Peyer's patch (tissue), 4 donors: ENCODE data around the gene SNTG2. TPM values are rescaled to one million over a fixed set of nuclear protein-coding genes. Genes with fewer than 3 reads are reported as not detected.

Experiments
- DNase-seq, 3 donors: peaks; one replicate each; pipeline ENCODE4 v3.0.0-alpha.2; 2017 to 2019
- H3K27ac ChIP-seq, 4 donors: fragments of 200-600 bp; sonication (generic); one replicate each; pipeline ENCODE4 v1.5.1; 2016 to 2019
- H3K27me3 ChIP-seq, 2 donors: fragments of 200-600 bp; sonication (generic); one replicate each; pipeline ENCODE4 v1.5.1; 2019
- H3K36me3 ChIP-seq, 3 donors: fragments of 200-600 bp; sonication (generic); one replicate each; pipeline ENCODE4 v1.5.1; 2016 to 2019
- H3K4me1 ChIP-seq, 4 donors: fragments of 200-600 bp; sonication (generic); one replicate each; pipeline ENCODE4 v1.5.1; 2016 to 2019
- H3K4me3 ChIP-seq, 4 donors: fragments of 200-600 bp; sonication (generic); 1 replicate in 3 of 4; 2 replicates in 1 of 4; pipeline ENCODE4 v1.5.1; 2016 to 2019; ENCODE audit warnings: mild to moderate bottlenecking in 1 of 4
- H3K9me3 ChIP-seq, 4 donors: fragments of 200-600 bp; sonication (generic); one replicate each; pipeline ENCODE4 v1.5.1; 2016 to 2019; ENCODE audit warnings: mild to moderate bottlenecking in 1 of 4
- CTCF ChIP-seq, 6 experiments: fragments of 450-650 bp in 4 of 6; fragments of 200-600 bp in 2 of 6; sonication (generic) in 1 of 6; IDR thresholded peaks; one replicate each; pipeline ENCODE4 v1.5.1; 2017 to 2019; ENCODE audit warnings: antibody characterized with exemption in 6 of 6, mild to moderate bottlenecking in 3 of 6, moderate library complexity in 1 of 6
- POLR2A ChIP-seq, 2 donors: fragments of 450-650 bp; IDR thresholded peaks; one replicate each; pipeline ENCODE4 v1.5.1; 2017; ENCODE audit warnings: antibody characterized with exemption in 2 of 2, mild to moderate bottlenecking in 2 of 2, moderate library complexity in 2 of 2
- total RNA-seq, 4 donors: library from RNA; depleted of rRNA; stranded (reverse); fragments of >200 nt; gene quantifications; one replicate each; pipeline ENCODE4 v1.1.0, GENCODE V29; 2016

Gene SNTG2
- total RNA-seq, 4 donors from 2014 or later, result 1.8 to 65.2 (median 3.9) TPM

- Histone ChIP-seq H3K27ac (no peak overlapping the region), H3K36me3 (no peaks in the 10 kb centered on the region), H3K9me3 (peaks cover 0 to 2% (median 0%) of the 10 kb centered on the region in 4 donors), H3K27me3 (no peaks in the 10 kb centered on the region), H3K4me3 (no peak overlapping the region), H3K4me1 (no peaks in the 10 kb centered on the region)
- no peak for DNase-seq
- TF ChIP-seq CTCF (IDR thresholded peaks at IDR 0.05) (no peak), POLR2A (IDR thresholded peaks at IDR 0.05) (no peak)
These were observed 317.4 kb downstream of the SNTG2 start for GRCh38 chr2:1268034-1268433.

DNA sequence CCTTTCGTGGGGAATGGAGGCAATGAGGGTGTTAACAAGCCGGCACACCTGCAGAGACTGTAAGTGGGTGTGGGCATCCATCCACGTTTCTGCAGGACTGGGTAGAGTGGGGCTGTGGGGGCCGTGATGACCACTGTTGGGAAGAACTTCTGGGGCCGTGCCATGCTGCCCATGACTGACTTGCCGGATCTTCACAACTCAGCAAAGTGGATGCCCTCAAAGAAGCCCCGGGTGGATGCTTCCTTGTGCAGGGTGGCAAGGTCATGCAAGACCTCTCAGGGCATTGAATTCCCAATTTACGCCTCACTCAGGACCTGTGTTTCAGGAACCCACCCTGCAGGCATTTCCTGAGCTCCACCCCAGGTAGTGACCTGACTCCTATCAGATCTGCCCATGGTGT, 319.2 kb downstream of the SNTG2 start:
- H3K36me3 ChIP-seq, result no peaks in the 10 kb centered on the region
- TF ChIP-seq POLR2A (IDR thresholded peaks at IDR 0.05), result no peak
- TF ChIP-seq CTCF (IDR thresholded peaks at IDR 0.05), result no peak
- no peak overlapping the region for H3K4me3 ChIP-seq
- no peak for DNase-seq
- no peaks in the 10 kb centered on the region for H3K4me1 ChIP-seq
- no peaks in the 10 kb centered on the region for H3K27me3 ChIP-seq
- H3K9me3 ChIP-seq, result peaks cover 0 to 4% (median 0%) of the 10 kb centered on the region in 4 donors
- H3K27ac ChIP-seq, result no peak overlapping the region

GRCh38 chr2:1272835-1273234, 322.2 kb downstream of the SNTG2 start:
- Histone ChIP-seq H3K36me3 (no peaks in the 10 kb centered on the region), H3K9me3 (peaks cover 0 to 7% (median 3%) of the 10 kb centered on the region in 4 donors), H3K27me3 (no peaks in the 10 kb centered on the region), H3K4me3 (no peak overlapping the region), H3K27ac (no peak overlapping the region), H3K4me1 (no peaks in the 10 kb centered on the region)
- no peak for TF ChIP-seq CTCF (IDR thresholded peaks at IDR 0.05)
- no peak for TF ChIP-seq POLR2A (IDR thresholded peaks at IDR 0.05)
- DNase-seq, result no peak

- DNase-seq, result no peak
- Histone ChIP-seq H3K27ac (no peak overlapping the region), H3K4me3 (no peak overlapping the region), H3K4me1 (no peaks in the 10 kb centered on the region), H3K27me3 (no peaks in the 10 kb centered on the region), H3K9me3 (peaks cover 0 to 6% (median 2%) of the 10 kb centered on the region in 4 donors), H3K36me3 (no peaks in the 10 kb centered on the region)
- no peak for TF ChIP-seq POLR2A (IDR thresholded peaks at IDR 0.05)
- no peak for TF ChIP-seq CTCF (IDR thresholded peaks at IDR 0.05)
These were observed 327.0 kb downstream of the SNTG2 start for GRCh38 chr2:1277634-1278033.

- Histone ChIP-seq H3K4me1 (no peaks in the 10 kb centered on the region), H3K4me3 (no peak overlapping the region), H3K27me3 (no peaks in the 10 kb centered on the region), H3K36me3 (no peaks in the 10 kb centered on the region), H3K9me3 (peaks cover 0 to 6% (median 2%) of the 10 kb centered on the region in 4 donors), H3K27ac (no peak overlapping the region)
- no peak for TF ChIP-seq CTCF (IDR thresholded peaks at IDR 0.05)
- no peak for DNase-seq
These were observed 327.5 kb downstream of the SNTG2 start for GRCh38 chr2:1278125-1278524.

GRCh38 chr2:1278861-1279260, 328.2 kb downstream of the SNTG2 start:
- no peak overlapping the region for H3K4me3 ChIP-seq
- peaks cover 0 to 6% (median 2%) of the 10 kb centered on the region in 4 donors for H3K9me3 ChIP-seq
- DNase-seq, result no peak
- no peak for TF ChIP-seq CTCF (IDR thresholded peaks at IDR 0.05)
- TF ChIP-seq POLR2A (IDR thresholded peaks at IDR 0.05), result no peak
- H3K27me3 ChIP-seq, result no peaks in the 10 kb centered on the region
- no peak overlapping the region for H3K27ac ChIP-seq
- no peaks in the 10 kb centered on the region for H3K4me1 ChIP-seq
- H3K36me3 ChIP-seq, result no peaks in the 10 kb centered on the region
